Upper lobe of left lung (tissue), 6 donors: ENCODE data around the gene LAMTOR2. TPM values are rescaled to one million over a fixed set of nuclear protein-coding genes. Genes with fewer than 3 reads are reported as not detected.

Experiments
- ATAC-seq, 2 donors: fragments of 200-7000 bp; cut with Tn5 transposase; one replicate each; pipeline ENCODE4 v1.9.1; 2022; ENCODE audit warnings: mild to moderate bottlenecking in 2 of 2, moderate library complexity in 2 of 2; ENCODE audit not compliant: low FRiP score in 2 of 2
- DNase-seq, 2 donors: peaks; one replicate each; pipeline ENCODE4 v3.0.0-alpha.2; 2019 to 2020
- H3K27ac ChIP-seq, 4 donors: fragments of 200-600 bp; sonication (generic); one replicate each; pipeline ENCODE4 v1.5.1; 2016 to 2019
- H3K27me3 ChIP-seq, 4 donors: fragments of 200-600 bp; sonication (generic); one replicate each; pipeline ENCODE4 v1.5.1; 2017 to 2019
- H3K36me3 ChIP-seq, 4 donors: fragments of 200-600 bp; sonication (generic); one replicate each; pipeline ENCODE4 v1.5.1; 2016 to 2019
- H3K4me1 ChIP-seq, 4 donors: fragments of 200-600 bp; sonication (generic); one replicate each; pipeline ENCODE4 v1.5.1; 2018 to 2019
- H3K4me3 ChIP-seq, 4 donors: fragments of 200-600 bp; sonication (generic); one replicate each; pipeline ENCODE4 v1.5.1; 2017 to 2019; ENCODE audit warnings: mild to moderate bottlenecking in 2 of 4, moderate library complexity in 1 of 4
- H3K9me3 ChIP-seq, 4 donors: fragments of 200-600 bp; sonication (generic); one replicate each; pipeline ENCODE4 v1.5.1; 2018 to 2019
- EP300 ChIP-seq, 4 donors: sonication (generic); formaldehyde crosslinking; IDR thresholded peaks; one replicate each; pipeline ENCODE4 v1.5.1; 2017; ENCODE audit warnings: antibody characterized with exemption in 4 of 4, control low read depth in 2 of 4
- POLR2A ChIP-seq, 4 donors: fragments of 450-650 bp; IDR thresholded peaks; one replicate each; pipeline ENCODE4 v1.5.1; 2016 to 2017; ENCODE audit warnings: antibody characterized with exemption in 4 of 4, mild to moderate bottlenecking in 2 of 4
- POLR2AphosphoS5 ChIP-seq, 2 donors: sonication (generic); formaldehyde crosslinking; IDR thresholded peaks; one replicate each; pipeline ENCODE4 v1.5.1; 2017; ENCODE audit warnings: antibody characterized with exemption in 2 of 2
- WGBS, 2 donors: methylation state at CpG; one replicate each; pipeline ENCODE4 v1.1.5; 2017 to 2018; 5-methylcytosine and 5-hydroxymethylcytosine counted together
- total RNA-seq, 6 donors: library from RNA; depleted of rRNA in 4 of 6; stranded (reverse); fragments of >200 nt in 4 of 6; gene quantifications; one replicate each; pipeline versions ENCODE4 v1.1.0 to v1.2.1, GENCODE V29; 2016 to 2021
- TF ChIP-seq, protein P1 (sequence below), 6 experiments: fragments of 450-650 bp in 4 of 6; fragments of 200-600 bp in 2 of 6; sonication (generic) in 2 of 6; IDR thresholded peaks; one replicate each; pipeline ENCODE4 v1.5.1; 2016 to 2019; ENCODE audit warnings: antibody characterized with exemption in 6 of 6
- donor health status: DM: no; HTN: no; CAD: no; lungs with moderate emphysema.
- donor health status: DM: no; HTN: yes; CAD: no; lungs with severe emphysema.

LAMTOR2 gene
- total RNA-seq, 6 donors from 2014 or later = 35.6 to 84.5 (median 68.8) TPM

- H3K4me3 ChIP-seq = peak overlapping the region in 3 of 4 donors; percentile 33 to 41 (median 39)
Observed at GRCh38 chr1:156106624-156107488, 52.3 kb downstream of the LAMTOR2 start.

GRCh38 chr1:156108057-156108456 lies 53.5 kb downstream of the LAMTOR2 start:
- TF ChIP-seq POLR2AphosphoS5 (IDR thresholded peaks at IDR 0.05) = no peak
- TF ChIP-seq EP300 (IDR thresholded peaks at IDR 0.05) = no peak
- DNase-seq = no peak
- Histone ChIP-seq H3K36me3 (no peaks in the 10 kb centered on the region), H3K27me3 (no peaks in the 10 kb centered on the region), H3K4me1 (peaks cover 34 to 42% (median 40%) of the 10 kb centered on the region in 4 donors), H3K9me3 (no peaks in the 10 kb centered on the region), H3K4me3 (no peak overlapping the region), H3K27ac (peak overlapping the region in 2 of 4 donors; percentile 8 to 96)
- WGBS, 2 donors = 91 to 94% methylated on average over 3 of the region's 3 CpGs
- no peak for ATAC-seq

More at GRCh38 chr1:156106624-156107488, 52.3 kb downstream of the LAMTOR2 start:
- Histone ChIP-seq H3K27me3 (no peaks in the 10 kb centered on the region), H3K9me3 (no peaks in the 10 kb centered on the region), H3K36me3 (no peaks in the 10 kb centered on the region), H3K27ac (peak overlapping the region; percentile 90 to 96 (median 92)), H3K4me1 (peaks cover 45 to 53% (median 48%) of the 10 kb centered on the region in 4 donors)
- DNase-seq (peak in 1 of 2 donors; percentile 29), ATAC-seq (peak in 1 of 2 donors; percentile 1)
- WGBS, 2 donors = 41 to 54% methylated on average over 10 to 14 of the region's 14 CpGs
- TF ChIP-seq POLR2A (IDR thresholded peaks at IDR 0.05) (peak in 1 of 4 donors; percentile 13), POLR2AphosphoS5 (IDR thresholded peaks at IDR 0.05) (no peak), EP300 (IDR thresholded peaks at IDR 0.05) (no peak)
- TF ChIP-seq, protein P1, sequence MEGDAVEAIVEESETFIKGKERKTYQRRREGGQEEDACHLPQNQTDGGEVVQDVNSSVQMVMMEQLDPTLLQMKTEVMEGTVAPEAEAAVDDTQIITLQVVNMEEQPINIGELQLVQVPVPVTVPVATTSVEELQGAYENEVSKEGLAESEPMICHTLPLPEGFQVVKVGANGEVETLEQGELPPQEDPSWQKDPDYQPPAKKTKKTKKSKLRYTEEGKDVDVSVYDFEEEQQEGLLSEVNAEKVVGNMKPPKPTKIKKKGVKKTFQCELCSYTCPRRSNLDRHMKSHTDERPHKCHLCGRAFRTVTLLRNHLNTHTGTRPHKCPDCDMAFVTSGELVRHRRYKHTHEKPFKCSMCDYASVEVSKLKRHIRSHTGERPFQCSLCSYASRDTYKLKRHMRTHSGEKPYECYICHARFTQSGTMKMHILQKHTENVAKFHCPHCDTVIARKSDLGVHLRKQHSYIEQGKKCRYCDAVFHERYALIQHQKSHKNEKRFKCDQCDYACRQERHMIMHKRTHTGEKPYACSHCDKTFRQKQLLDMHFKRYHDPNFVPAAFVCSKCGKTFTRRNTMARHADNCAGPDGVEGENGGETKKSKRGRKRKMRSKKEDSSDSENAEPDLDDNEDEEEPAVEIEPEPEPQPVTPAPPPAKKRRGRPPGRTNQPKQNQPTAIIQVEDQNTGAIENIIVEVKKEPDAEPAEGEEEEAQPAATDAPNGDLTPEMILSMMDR (IDR thresholded peaks at IDR 0.05) = no peak

Other genes starting within 250 kb of the LAMTOR2 start
- gene GON4L, start 197.6 kb upstream of the LAMTOR2 start, total RNA-seq = 100 to 1,000 TPM in 1 of 6 donors, 10 to 100 TPM in 5; 28.9 to 160 (median 46.3) TPM
- gene SYT11, start 195.2 kb upstream of the LAMTOR2 start, total RNA-seq = 10 to 100 TPM in 1 of 6 donors, 1 to 10 TPM in 5; 3.1 to 12.1 (median 7.8) TPM
- 10 to 100 TPM; 26.3 to 67.1 (median 45.1) TPM for gene RIT1, start 143.4 kb upstream of the LAMTOR2 start, total RNA-seq
- 100 to 1,000 TPM in 1 of 6 donors, 10 to 100 TPM in 5; 30.4 to 105 (median 37.6) TPM for gene KHDC4, start 120.4 kb upstream of the LAMTOR2 start, total RNA-seq
- gene RXFP4, start 113.1 kb upstream of the LAMTOR2 start, total RNA-seq = not detected
- gene ARHGEF2, start 76.2 kb upstream of the LAMTOR2 start, total RNA-seq = 100 to 1,000 TPM; 198 to 969 (median 229) TPM
- gene SSR2, start 33.8 kb upstream of the LAMTOR2 start, total RNA-seq = 100 to 1,000 TPM in 5 of 6 donors, 10 to 100 TPM in 1; 66.0 to 395 (median 228) TPM
- 10 to 100 TPM; 22.2 to 39.8 (median 24.5) TPM for gene UBQLN4, start 984 bp upstream of the LAMTOR2 start, total RNA-seq
- gene RAB25, start 6.4 kb downstream of the LAMTOR2 start, total RNA-seq = 100 to 1,000 TPM in 1 of 6 donors, 10 to 100 TPM in 5; 58.7 to 123 (median 88.9) TPM
- 1 to 10 TPM in 2 of 6 donors, under 1 TPM in 3, not detected in 1; 0.26 to 2.0 (median 1.00) TPM for gene MEX3A, start 27.7 kb downstream of the LAMTOR2 start, total RNA-seq
- gene LMNA, start 59.9 kb downstream of the LAMTOR2 start, total RNA-seq = 1,000 to 10,000 TPM in 1 of 6 donors, 100 to 1,000 TPM in 5; 156 to 1,281 (median 388) TPM
- 10 to 100 TPM; 28.9 to 65.9 (median 33.5) TPM for gene SEMA4A, start 98.8 kb downstream of the LAMTOR2 start, total RNA-seq
- 10 to 100 TPM; 11.0 to 27.4 (median 21.1) TPM for gene SLC25A44, start 139.3 kb downstream of the LAMTOR2 start, total RNA-seq
- 10 to 100 TPM; 46.1 to 88.2 (median 66.6) TPM for gene PMF1, start 158.2 kb downstream of the LAMTOR2 start, total RNA-seq
- gene BGLAP, start 187.4 kb downstream of the LAMTOR2 start, total RNA-seq = 10 to 100 TPM in 1 of 6 donors, 1 to 10 TPM in 3, under 1 TPM in 1, not detected in 1; 0.69 to 31.4 (median 1.9) TPM
- 10 to 100 TPM in 1 of 6 donors, 1 to 10 TPM in 5; 1.3 to 10.5 (median 2.9) TPM for gene PAQR6, start 193.3 kb downstream of the LAMTOR2 start, total RNA-seq
- 100 to 1,000 TPM in 1 of 6 donors, 10 to 100 TPM in 5; 52.3 to 136 (median 69.1) TPM for gene SMG5, start 228.0 kb downstream of the LAMTOR2 start, total RNA-seq
- gene TMEM79, start 229.5 kb downstream of the LAMTOR2 start, total RNA-seq = 10 to 100 TPM in 1 of 6 donors, 1 to 10 TPM in 5; 1.3 to 10.5 (median 3.1) TPM
- 10 to 100 TPM; 22.1 to 80.4 (median 50.9) TPM for gene GLMP, start 240.9 kb downstream of the LAMTOR2 start, total RNA-seq
- gene VHLL, start 244.5 kb downstream of the LAMTOR2 start, total RNA-seq = 1 to 10 TPM in 1 of 6 donors, not detected in 5; 7.3 TPM